IPS-18a (cell line): ENCODE data around the gene ZSCAN32.

Experiments
- H3K27ac ChIP-seq: one replicate; pipeline ENCODE4 v1.5.1; 2013; ENCODE audit warnings: low read length
- H3K27me3 ChIP-seq: one replicate; pipeline ENCODE4 v1.6.1; 2013; ENCODE audit warnings: mild to moderate bottlenecking, low read length; ENCODE audit not compliant: control insufficient read depth, insufficient read depth
- H3K36me3 ChIP-seq: one replicate; pipeline ENCODE4 v1.6.1; 2013; ENCODE audit warnings: low read depth, low read length; ENCODE audit not compliant: control insufficient read depth
- H3K4me1 ChIP-seq: one replicate; pipeline ENCODE4 v1.6.1; 2013; ENCODE audit warnings: low read depth, low read length; ENCODE audit not compliant: control insufficient read depth
- H3K4me3 ChIP-seq: one replicate; pipeline ENCODE4 v1.5.1; 2013; ENCODE audit warnings: low read length
- H3K9ac ChIP-seq: one replicate; pipeline ENCODE4 v1.6.1; 2013; ENCODE audit warnings: mild to moderate bottlenecking, low read length, moderate library complexity
- H3K9me3 ChIP-seq: one replicate; pipeline ENCODE4 v1.6.1; 2013; ENCODE audit warnings: low read depth, low read length; ENCODE audit not compliant: control insufficient read depth

ZSCAN32 gene

GRCh38 chr16:3389663-3390338 is 11.0 kb downstream of the ZSCAN32 start:
- Histone ChIP-seq H3K4me3 (no peak overlapping the region), H3K36me3 (peaks cover 28% of the 10 kb centered on the region), H3K9me3 (peaks cover 8% of the 10 kb centered on the region), H3K9ac (no peak overlapping the region), H3K27me3 (no peaks in the 10 kb centered on the region), H3K27ac (no peak overlapping the region), H3K4me1 (no peaks in the 10 kb centered on the region)

GRCh38 chr16:3388325-3388724 is 12.5 kb downstream of the ZSCAN32 start:
- H3K27ac ChIP-seq: no peak overlapping the region
- peaks cover 40% of the 10 kb centered on the region for H3K36me3 ChIP-seq
- peaks cover 23% of the 10 kb centered on the region for H3K9me3 ChIP-seq
- no peak overlapping the region for H3K9ac ChIP-seq
- no peaks in the 10 kb centered on the region for H3K27me3 ChIP-seq
- no peak overlapping the region for H3K4me3 ChIP-seq
- H3K4me1 ChIP-seq: no peaks in the 10 kb centered on the region

GRCh38 chr16:3383045-3383448 is 17.8 kb downstream of the ZSCAN32 start:
- Histone ChIP-seq H3K27me3 (no peaks in the 10 kb centered on the region), H3K4me1 (no peaks in the 10 kb centered on the region), H3K27ac (no peak overlapping the region), H3K36me3 (peaks cover 26% of the 10 kb centered on the region), H3K9ac (no peak overlapping the region), H3K9me3 (peaks cover 58% of the 10 kb centered on the region), H3K4me3 (no peak overlapping the region)

GRCh38 chr16:3377917-3378316 is 22.9 kb downstream of the ZSCAN32 start:
- Histone ChIP-seq H3K4me3 (no peak overlapping the region), H3K27ac (no peak overlapping the region), H3K9me3 (peaks cover 64% of the 10 kb centered on the region), H3K9ac (no peak overlapping the region), H3K36me3 (peaks cover 5% of the 10 kb centered on the region), H3K4me1 (no peaks in the 10 kb centered on the region), H3K27me3 (no peaks in the 10 kb centered on the region)

DNA sequence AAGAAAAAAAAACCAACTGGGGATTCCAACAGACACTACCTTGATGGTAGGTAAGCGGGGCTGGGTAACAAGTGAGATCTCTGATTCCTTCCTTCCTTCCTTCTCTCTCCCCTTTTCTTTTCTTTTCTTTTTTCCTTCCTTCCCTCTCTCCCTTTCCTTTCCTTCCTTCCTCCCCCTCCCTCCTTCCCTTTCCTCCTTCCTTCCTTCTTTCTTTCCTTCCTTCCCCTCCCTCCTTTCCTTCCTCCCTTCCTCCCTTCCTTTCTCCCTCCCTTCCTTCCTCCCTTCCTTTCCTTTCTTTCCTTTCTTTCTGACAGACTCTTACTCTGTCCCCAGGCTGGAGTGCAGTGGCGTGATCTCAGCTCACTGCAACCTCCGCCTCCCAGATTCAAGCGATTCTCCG is 25.1 kb downstream of the ZSCAN32 start:
- H3K9ac ChIP-seq: no peak overlapping the region
- H3K4me3 ChIP-seq: no peak overlapping the region
- H3K27me3 ChIP-seq: no peaks in the 10 kb centered on the region
- no peak overlapping the region for H3K27ac ChIP-seq
- no peaks in the 10 kb centered on the region for H3K36me3 ChIP-seq
- H3K4me1 ChIP-seq: no peaks in the 10 kb centered on the region
- H3K9me3 ChIP-seq: peaks cover 42% of the 10 kb centered on the region

DNA sequence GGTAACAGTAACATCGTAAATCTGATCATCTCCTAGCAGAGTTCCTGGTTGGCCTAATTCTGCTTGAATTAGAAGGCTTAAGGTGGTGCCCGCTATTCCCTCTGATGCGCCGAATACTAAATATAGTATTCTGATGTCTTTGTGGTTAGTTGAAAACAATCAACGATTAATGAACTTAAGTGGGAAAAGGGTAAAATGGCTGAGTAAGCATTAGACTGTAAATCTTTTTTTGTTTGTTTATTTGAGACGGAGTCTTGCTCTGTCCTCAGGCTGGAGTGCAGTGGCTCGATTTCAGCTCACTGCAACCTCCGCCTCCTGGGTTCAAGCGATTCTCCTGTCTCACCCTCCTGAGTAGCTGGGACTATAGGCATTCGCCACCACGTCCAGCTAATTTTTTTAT is 31.7 kb downstream of the ZSCAN32 start:
- H3K4me3 ChIP-seq: no peak overlapping the region

GRCh38 chr16:3364774-3365427 is 35.9 kb downstream of the ZSCAN32 start:
- Histone ChIP-seq H3K27ac (no peak overlapping the region), H3K9ac (no peak overlapping the region), H3K4me1 (no peaks in the 10 kb centered on the region), H3K27me3 (no peaks in the 10 kb centered on the region), H3K36me3 (no peaks in the 10 kb centered on the region), H3K9me3 (peaks cover 5% of the 10 kb centered on the region), H3K4me3 (no peak overlapping the region)

More for the DNA sequence above, 31.7 kb downstream of the ZSCAN32 start:
- Histone ChIP-seq H3K4me1 (no peaks in the 10 kb centered on the region), H3K27ac (no peak overlapping the region), H3K9ac (no peak overlapping the region), H3K27me3 (no peaks in the 10 kb centered on the region), H3K9me3 (peaks cover 9% of the 10 kb centered on the region), H3K36me3 (no peaks in the 10 kb centered on the region)

GRCh38 chr16:3363793-3364192 is 37.0 kb downstream of the ZSCAN32 start:
- Histone ChIP-seq H3K27ac (no peak overlapping the region), H3K4me3 (no peak overlapping the region), H3K27me3 (no peaks in the 10 kb centered on the region), H3K4me1 (no peaks in the 10 kb centered on the region), H3K9me3 (peaks cover 5% of the 10 kb centered on the region), H3K9ac (no peak overlapping the region), H3K36me3 (no peaks in the 10 kb centered on the region)

- Histone ChIP-seq H3K4me1 (no peaks in the 10 kb centered on the region), H3K9me3 (peaks cover 5% of the 10 kb centered on the region), H3K27me3 (no peaks in the 10 kb centered on the region), H3K27ac (no peak overlapping the region), H3K9ac (no peak overlapping the region), H3K4me3 (no peak overlapping the region), H3K36me3 (no peaks in the 10 kb centered on the region)
Measured at GRCh38 chr16:3362931-3363330, 37.9 kb downstream of the ZSCAN32 start.

DNA sequence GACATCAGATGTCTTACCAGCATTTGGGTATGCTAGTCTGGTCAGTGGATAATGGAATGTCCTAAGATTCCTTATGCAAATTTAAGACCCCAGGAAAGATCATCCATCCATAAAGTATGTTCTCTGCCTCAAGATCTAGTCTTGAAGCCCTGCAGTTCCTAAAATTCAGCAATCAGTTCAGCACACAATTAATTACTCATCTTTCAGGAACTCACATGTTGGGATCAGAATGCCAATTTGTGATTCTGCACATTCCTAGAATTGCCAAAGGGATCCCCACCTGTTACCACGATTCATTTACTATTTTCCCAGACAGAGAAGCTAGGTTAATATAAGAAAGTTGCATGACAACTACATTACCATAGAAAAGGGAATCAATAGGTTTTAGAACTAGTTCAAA is 41.9 kb downstream of the ZSCAN32 start:
- H3K9ac ChIP-seq: no peak overlapping the region
- H3K4me3 ChIP-seq: no peak overlapping the region
- H3K36me3 ChIP-seq: no peaks in the 10 kb centered on the region
- H3K9me3 ChIP-seq: peaks cover 24% of the 10 kb centered on the region
- H3K27me3 ChIP-seq: no peaks in the 10 kb centered on the region
- H3K4me1 ChIP-seq: no peaks in the 10 kb centered on the region
- H3K27ac ChIP-seq: no peak overlapping the region

- Histone ChIP-seq H3K4me1 (no peaks in the 10 kb centered on the region), H3K27me3 (no peaks in the 10 kb centered on the region), H3K27ac (no peak overlapping the region), H3K9ac (no peak overlapping the region), H3K9me3 (peaks cover 23% of the 10 kb centered on the region), H3K36me3 (no peaks in the 10 kb centered on the region), H3K4me3 (no peak overlapping the region)
Measured at GRCh38 chr16:3356118-3356517, 44.7 kb downstream of the ZSCAN32 start.

GRCh38 chr16:3355589-3355988 is 45.2 kb downstream of the ZSCAN32 start, which contains the start of gene OR2C1:
OR2C1 (plus strand) TSS chr16:3355889; CDS start chr16:3355941, 52 bp downstream.
- Histone ChIP-seq H3K9me3 (peaks cover 25% of the 10 kb centered on the region), H3K36me3 (no peaks in the 10 kb centered on the region), H3K27me3 (no peaks in the 10 kb centered on the region), H3K27ac (no peak within 1 kb of the TSS), H3K4me1 (no peaks in the 10 kb centered on the region), H3K9ac (no peak within 1 kb of the TSS), H3K4me3 (no peak within 1 kb of the TSS)
